HEK293T (cell line): Measurements from ENCODE around the gene PPP2R5A.

Source experiments
- CTCF ChIA-PET: fragments of 350-600 bp; formaldehyde crosslinking; extraction: SDS; loops from one replicate; lab custom pipeline; 2021; ENCODE audit warnings: antibody characterized with exemption, inconsistent platforms; lab: Yijun Ruan, JAX
- POLR2A ChIA-PET: fragments of 350-600 bp; formaldehyde crosslinking; extraction: SDS; loops from one replicate; lab custom pipeline; 2020; ENCODE audit warnings: antibody characterized with exemption, inconsistent platforms; lab: Yijun Ruan, JAX
- DNase-seq: peaks from one replicate; pipeline ENCODE4 v3.0.0; 2012; ENCODE audit warnings: mixed read lengths; ENCODE audit errors: extremely low spot score
- ARNT ChIP-seq: fragments of 450-650 bp; IDR thresholded peaks from 2 replicates; pipeline ENCODE4 v1.6.1; 2017; ENCODE audit warnings: mild to moderate bottlenecking
- BHLHE40 ChIP-seq: fragments of 450-650 bp; IDR thresholded peaks from 2 replicates; pipeline ENCODE4 v1.6.1; 2016; ENCODE audit warnings: mild to moderate bottlenecking, moderate library complexity, borderline replicate concordance
- CTBP1 ChIP-seq: fragments of 450-650 bp; IDR thresholded peaks from 2 replicates; pipeline ENCODE4 v1.6.1; 2016; ENCODE audit warnings: borderline replicate concordance
- ELF4 ChIP-seq: fragments of 450-650 bp; IDR thresholded peaks from 2 replicates; pipeline ENCODE4 v1.6.1; 2017; ENCODE audit warnings: antibody characterized with exemption
- FOXA1 ChIP-seq: fragments of 450-650 bp; IDR thresholded peaks from 2 replicates; pipeline ENCODE4 v1.6.1; 2016; ENCODE audit warnings: mild to moderate bottlenecking
- FOXK2 ChIP-seq: fragments of 450-650 bp; IDR thresholded peaks from 2 replicates; pipeline ENCODE4 v1.6.1; 2016; ENCODE audit warnings: mild to moderate bottlenecking
- FOXM1 ChIP-seq: fragments of 450-650 bp; IDR thresholded peaks from 2 replicates; pipeline ENCODE4 v1.6.1; 2017; ENCODE audit warnings: mild to moderate bottlenecking, borderline replicate concordance
- HDGF ChIP-seq: fragments of 450-650 bp; IDR thresholded peaks from 2 replicates; pipeline ENCODE4 v1.6.1; 2017; ENCODE audit warnings: antibody characterized with exemption, borderline replicate concordance
- L3MBTL2 ChIP-seq: fragments of 450-650 bp; conservative IDR thresholded peaks from 2 replicates; pipeline ENCODE4 v1.6.1; 2016; ENCODE audit warnings: mild to moderate bottlenecking
- LEF1 ChIP-seq: fragments of 450-650 bp; IDR thresholded peaks from 2 replicates; pipeline ENCODE4 v1.6.1; 2017; ENCODE audit warnings: mild to moderate bottlenecking, borderline replicate concordance
- NFRKB ChIP-seq: fragments of 450-650 bp; IDR thresholded peaks from 2 replicates; pipeline ENCODE4 v1.6.1; 2016; ENCODE audit warnings: mild to moderate bottlenecking, moderate library complexity
- PKNOX1 ChIP-seq: fragments of 450-650 bp; IDR thresholded peaks from 2 replicates; pipeline ENCODE4 v1.6.1; 2016
- SP1 ChIP-seq: fragments of 450-650 bp; IDR thresholded peaks from 2 replicates; pipeline ENCODE4 v1.6.1; 2017
- SUZ12 ChIP-seq: fragments of 450-650 bp; IDR thresholded peaks from 2 replicates; pipeline ENCODE4 v1.6.1; 2016; ENCODE audit warnings: mild to moderate bottlenecking
- TARDBP ChIP-seq: fragments of 450-650 bp; IDR thresholded peaks from 2 replicates; pipeline ENCODE4 v1.6.1; 2016
- ZNF384 ChIP-seq: fragments of 450-650 bp; IDR thresholded peaks from 2 replicates; pipeline ENCODE4 v1.6.1; 2016

PPP2R5A gene

GRCh38 chr1:212329105-212329504 is 43.9 kb downstream of the PPP2R5A start:
- TF ChIP-seq SP1: no peak
- no peak for TF ChIP-seq LEF1
- no peak for TF ChIP-seq ELF4
- no peak for TF ChIP-seq FOXA1
- no peak for TF ChIP-seq NFRKB
- no peak for TF ChIP-seq ARNT
- no peak for TF ChIP-seq CTBP1
- TF ChIP-seq BHLHE40: no peak
- TF ChIP-seq FOXM1: no peak
- CTCF ChIA-PET: no interaction called here
- no peak for DNase-seq
- POLR2A ChIA-PET: interaction anchor here (0.9 kb wide), 1 partner anchor 294 kb away, joined by 3 read pairs; the partner anchor contains the start of genes DTL and INTS7

- no peak for DNase-seq
- no peak for TF ChIP-seq ARNT
- TF ChIP-seq PKNOX1: no peak
- no peak for TF ChIP-seq ZNF384
- TF ChIP-seq SUZ12: no peak
- TF ChIP-seq L3MBTL2: no peak
- no peak for TF ChIP-seq CTBP1
- TF ChIP-seq BHLHE40: no peak
- TF ChIP-seq SP1: no peak
- TF ChIP-seq FOXA1: no peak
- no peak for TF ChIP-seq TARDBP
- no peak for TF ChIP-seq FOXM1
- no peak for TF ChIP-seq FOXK2
- ChIA-PET CTCF (no interaction called here), POLR2A (no interaction called here)
Measured at GRCh38 chr1:212341090-212341489, 55.9 kb downstream of the PPP2R5A start.

- TF ChIP-seq ARNT (no peak), L3MBTL2 (no peak), SP1 (no peak), FOXM1 (no peak), PKNOX1 (no peak), BHLHE40 (no peak), NFRKB (no peak), FOXA1 (no peak), FOXK2 (no peak), CTBP1 (no peak), TARDBP (no peak), LEF1 (no peak), ELF4 (no peak)
- DNase-seq: no peak
- ChIA-PET CTCF (no interaction called here), POLR2A (no interaction called here)
Measured at GRCh38 chr1:212344905-212345304, 59.7 kb downstream of the PPP2R5A start.

- ChIA-PET CTCF (no interaction called here), POLR2A (no interaction called here)
- no peak for TF ChIP-seq BHLHE40
- TF ChIP-seq TARDBP: no peak
- no peak for TF ChIP-seq FOXK2
- TF ChIP-seq L3MBTL2: no peak
- TF ChIP-seq LEF1: no peak
- TF ChIP-seq SUZ12: no peak
- TF ChIP-seq FOXM1: no peak
- no peak for TF ChIP-seq NFRKB
- TF ChIP-seq SP1: no peak
- TF ChIP-seq ARNT: no peak
- TF ChIP-seq CTBP1: no peak
- TF ChIP-seq HDGF: no peak
- TF ChIP-seq FOXA1: no peak
- TF ChIP-seq ELF4: no peak
- no peak for TF ChIP-seq ZNF384
- no peak for TF ChIP-seq PKNOX1
- no peak for DNase-seq
Measured at GRCh38 chr1:212346601-212347000, 61.4 kb downstream of the PPP2R5A start.

GRCh38 chr1:212351588-212352362 is 66.6 kb downstream of the PPP2R5A start:
- CTCF ChIA-PET: interaction anchor here (1.9 kb wide), 1 partner anchor 104 kb away, joined by 6 read pairs; no protein-coding TSS in a partner anchor
- DNase-seq: no peak
- POLR2A ChIA-PET: no interaction called here
- TF ChIP-seq ZNF384 (no peak), BHLHE40 (no peak), ELF4 (no peak), L3MBTL2 (no peak), SP1 (no peak), FOXA1 (no peak), HDGF (no peak), LEF1 (no peak)

DNA sequence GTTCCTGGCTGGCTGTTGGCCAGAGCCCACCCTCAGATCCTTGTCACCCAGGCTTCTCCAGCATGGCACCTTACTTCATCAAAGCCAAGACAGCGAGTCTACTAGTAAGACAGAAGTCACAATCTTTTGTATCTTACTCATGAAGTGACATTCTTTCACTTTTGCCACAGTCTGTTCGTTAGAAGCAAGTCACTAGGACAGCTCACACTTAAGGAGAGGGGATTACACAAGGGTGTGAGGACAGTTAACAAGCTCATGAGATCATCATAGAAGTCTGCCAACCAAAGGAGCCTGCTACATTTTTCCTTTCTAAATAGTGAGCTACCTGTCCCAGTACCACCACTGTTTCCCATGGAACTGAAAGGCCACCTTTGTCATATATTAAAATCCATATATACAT is 68.0 kb downstream of the PPP2R5A start:
- POLR2A ChIA-PET: no interaction called here
- DNase-seq: no peak
- TF ChIP-seq FOXA1 (no peak), SP1 (no peak), LEF1 (no peak), L3MBTL2 (no peak), SUZ12 (no peak), BHLHE40 (no peak), CTBP1 (no peak), ZNF384 (no peak), PKNOX1 (no peak), HDGF (no peak)
- CTCF ChIA-PET: interaction anchor here (0.9 kb wide), 1 partner anchor 103 kb away, joined by 3 read pairs; no protein-coding TSS in a partner anchor
